ENCODE results near the gene IL18R1.

Gene IL18R1

DNA sequence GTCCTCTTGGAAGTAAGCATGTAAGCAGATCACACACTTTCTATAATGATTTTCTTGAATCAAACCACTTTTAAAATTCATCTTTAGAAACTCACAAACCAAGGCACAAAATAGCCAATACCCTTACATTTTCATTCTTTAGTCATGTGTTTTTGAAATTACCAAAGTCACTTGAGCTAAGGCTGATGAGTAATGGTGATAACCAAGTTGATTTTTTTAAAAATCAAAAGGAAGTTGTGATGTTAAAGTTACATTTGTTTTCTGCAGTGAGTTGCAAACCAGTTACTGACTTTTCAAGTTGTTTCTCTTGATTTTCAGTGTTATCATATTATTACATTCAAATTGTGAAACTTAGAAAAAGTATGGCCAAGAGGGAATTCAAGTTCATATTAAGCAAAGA, 45.9 kb downstream of the IL18R1 start:
- TF ChIP-seq, protein P1, sequence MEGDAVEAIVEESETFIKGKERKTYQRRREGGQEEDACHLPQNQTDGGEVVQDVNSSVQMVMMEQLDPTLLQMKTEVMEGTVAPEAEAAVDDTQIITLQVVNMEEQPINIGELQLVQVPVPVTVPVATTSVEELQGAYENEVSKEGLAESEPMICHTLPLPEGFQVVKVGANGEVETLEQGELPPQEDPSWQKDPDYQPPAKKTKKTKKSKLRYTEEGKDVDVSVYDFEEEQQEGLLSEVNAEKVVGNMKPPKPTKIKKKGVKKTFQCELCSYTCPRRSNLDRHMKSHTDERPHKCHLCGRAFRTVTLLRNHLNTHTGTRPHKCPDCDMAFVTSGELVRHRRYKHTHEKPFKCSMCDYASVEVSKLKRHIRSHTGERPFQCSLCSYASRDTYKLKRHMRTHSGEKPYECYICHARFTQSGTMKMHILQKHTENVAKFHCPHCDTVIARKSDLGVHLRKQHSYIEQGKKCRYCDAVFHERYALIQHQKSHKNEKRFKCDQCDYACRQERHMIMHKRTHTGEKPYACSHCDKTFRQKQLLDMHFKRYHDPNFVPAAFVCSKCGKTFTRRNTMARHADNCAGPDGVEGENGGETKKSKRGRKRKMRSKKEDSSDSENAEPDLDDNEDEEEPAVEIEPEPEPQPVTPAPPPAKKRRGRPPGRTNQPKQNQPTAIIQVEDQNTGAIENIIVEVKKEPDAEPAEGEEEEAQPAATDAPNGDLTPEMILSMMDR (IDR thresholded peaks at IDR 0.05) = no peak
- no peak for DNase-seq (ENCODE audit: low spot score)
- Histone ChIP-seq H3K4me3 (no peak overlapping the region), H3K27ac (no peak overlapping the region)

DNA sequence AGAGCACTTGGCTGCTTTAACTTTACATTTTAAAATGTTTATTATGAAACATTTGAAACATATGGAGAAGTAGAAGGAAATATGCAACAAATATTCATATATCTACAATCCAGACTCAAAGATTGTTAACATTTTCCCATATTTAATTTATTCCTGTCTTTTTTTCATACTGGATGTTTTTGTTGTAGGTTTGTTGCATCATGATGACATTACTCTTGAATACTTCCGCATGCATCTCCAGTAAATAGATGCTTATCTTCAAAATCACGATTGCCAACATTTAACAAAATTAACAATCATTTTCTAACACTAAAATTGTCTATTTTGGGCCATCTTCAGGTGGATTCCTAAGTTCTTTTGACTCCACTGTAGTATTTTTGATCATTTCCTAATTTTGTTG, 46.3 kb downstream of the IL18R1 start:
- Histone ChIP-seq H3K4me3 (no peak overlapping the region), H3K27ac (no peak overlapping the region)
- TF ChIP-seq, protein P1 (IDR thresholded peaks at IDR 0.05) = no peak
- no peak for DNase-seq (ENCODE audit: low spot score)

- TF ChIP-seq, protein P1 (IDR thresholded peaks at IDR 0.05) = no peak
- no peak overlapping the region for H3K27ac ChIP-seq
- H3K4me3 ChIP-seq = no peak overlapping the region
- DNase-seq (ENCODE audit: low spot score) = no peak
These were observed 55.4 kb downstream of the IL18R1 start for GRCh38 chr2:102410952-102411351.

DNA sequence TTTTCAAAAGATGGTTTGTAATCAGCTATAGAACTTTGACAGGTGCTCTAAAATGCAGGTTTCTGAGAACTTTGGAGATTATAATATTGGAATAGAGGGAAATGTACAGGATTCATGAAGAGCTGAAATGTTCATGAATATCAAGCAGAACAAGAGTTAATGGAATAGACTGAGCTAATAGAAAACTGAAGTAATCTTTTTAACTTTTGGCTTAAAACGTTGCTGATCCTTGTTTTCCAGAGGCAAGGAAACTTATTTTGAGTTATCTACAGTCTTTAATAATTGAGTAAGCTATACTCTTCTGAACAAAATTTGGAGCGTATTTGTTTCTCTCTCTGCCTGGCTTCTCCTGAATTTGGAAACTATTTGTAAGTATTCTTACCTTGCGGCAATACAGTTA, 56.6 kb downstream of the IL18R1 start:
- H3K4me3 ChIP-seq = no peak overlapping the region
- DNase-seq (ENCODE audit: low spot score) = no peak
- TF ChIP-seq, protein P1 (IDR thresholded peaks at IDR 0.05) = no peak
- no peak overlapping the region for H3K27ac ChIP-seq

DNA sequence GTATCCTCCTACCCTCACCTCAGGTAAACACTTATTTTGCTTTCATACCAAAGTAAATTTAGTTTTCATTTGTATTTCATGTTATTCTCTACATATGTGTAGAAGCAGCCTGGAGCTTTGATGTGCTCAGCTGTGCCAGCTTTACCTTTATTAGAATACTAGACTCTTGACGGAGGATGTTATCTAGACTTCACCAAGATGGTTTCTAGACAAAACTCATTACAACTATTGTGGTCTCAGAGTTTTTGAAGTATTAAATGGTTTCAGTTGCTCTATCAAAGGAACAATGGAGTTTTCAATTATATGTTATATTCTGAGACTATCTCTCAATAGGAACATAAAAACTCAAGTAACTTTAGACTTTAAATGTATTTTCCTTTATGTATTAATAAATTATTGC, 62.4 kb downstream of the IL18R1 start:
- TF ChIP-seq, protein P1 (IDR thresholded peaks at IDR 0.05) = no peak
- Histone ChIP-seq H3K27ac (no peak overlapping the region), H3K4me3 (no peak overlapping the region)
- no peak for DNase-seq (ENCODE audit: low spot score)

- DNase-seq (ENCODE audit: low spot score) = no peak
- Histone ChIP-seq H3K27ac (no peak overlapping the region), H3K4me3 (no peak overlapping the region)
- TF ChIP-seq, protein P1 (IDR thresholded peaks at IDR 0.05) = no peak
These were observed 62.9 kb downstream of the IL18R1 start for GRCh38 chr2:102418421-102418961.

DNA sequence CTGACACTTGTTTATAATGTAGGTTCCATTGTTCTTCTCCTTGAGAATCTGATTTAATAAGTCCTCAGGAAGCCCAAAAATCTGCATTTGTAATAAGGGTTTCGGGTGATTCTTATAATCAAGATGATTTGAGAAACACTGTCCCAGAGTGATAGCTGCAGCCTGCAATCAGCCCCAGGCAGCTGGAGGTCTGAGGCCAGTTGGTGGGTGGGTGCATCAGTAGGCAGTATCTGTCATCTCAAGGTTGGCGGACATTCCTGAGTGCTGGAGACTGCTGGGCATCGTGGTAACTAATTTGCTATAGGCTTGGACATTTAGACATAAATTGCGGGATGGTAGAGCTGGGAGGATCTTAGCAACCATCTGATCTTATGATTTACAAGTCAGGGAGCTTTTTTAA, 64.7 kb downstream of the IL18R1 start:
- DNase-seq (ENCODE audit: low spot score) = no peak
- Histone ChIP-seq H3K27ac (no peak overlapping the region), H3K4me3 (no peak overlapping the region)
- TF ChIP-seq, protein P1 (IDR thresholded peaks at IDR 0.05) = no peak
